IPS-18a (cell line): ENCODE measurements around the gene LILRB1.
"Not testable (repeated sequence)": the region's sequence is repeated elsewhere in the genome, so short reads cannot be mapped to it uniquely, and the experiment has no call there.

ENCODE experiments used
- H3K27ac ChIP-seq: one replicate; pipeline ENCODE4 v1.5.1; 2013; ENCODE audit warnings: low read length
- H3K27me3 ChIP-seq: one replicate; pipeline ENCODE4 v1.6.1; 2013; ENCODE audit warnings: mild to moderate bottlenecking, low read length; ENCODE audit not compliant: control insufficient read depth, insufficient read depth
- H3K36me3 ChIP-seq: one replicate; pipeline ENCODE4 v1.6.1; 2013; ENCODE audit warnings: low read depth, low read length; ENCODE audit not compliant: control insufficient read depth
- H3K4me1 ChIP-seq: one replicate; pipeline ENCODE4 v1.6.1; 2013; ENCODE audit warnings: low read depth, low read length; ENCODE audit not compliant: control insufficient read depth
- H3K4me3 ChIP-seq: one replicate; pipeline ENCODE4 v1.5.1; 2013; ENCODE audit warnings: low read length
- H3K9ac ChIP-seq: one replicate; pipeline ENCODE4 v1.6.1; 2013; ENCODE audit warnings: mild to moderate bottlenecking, low read length, moderate library complexity
- H3K9me3 ChIP-seq: one replicate; pipeline ENCODE4 v1.6.1; 2013; ENCODE audit warnings: low read depth, low read length; ENCODE audit not compliant: control insufficient read depth

The LILRB1 gene

DNA sequence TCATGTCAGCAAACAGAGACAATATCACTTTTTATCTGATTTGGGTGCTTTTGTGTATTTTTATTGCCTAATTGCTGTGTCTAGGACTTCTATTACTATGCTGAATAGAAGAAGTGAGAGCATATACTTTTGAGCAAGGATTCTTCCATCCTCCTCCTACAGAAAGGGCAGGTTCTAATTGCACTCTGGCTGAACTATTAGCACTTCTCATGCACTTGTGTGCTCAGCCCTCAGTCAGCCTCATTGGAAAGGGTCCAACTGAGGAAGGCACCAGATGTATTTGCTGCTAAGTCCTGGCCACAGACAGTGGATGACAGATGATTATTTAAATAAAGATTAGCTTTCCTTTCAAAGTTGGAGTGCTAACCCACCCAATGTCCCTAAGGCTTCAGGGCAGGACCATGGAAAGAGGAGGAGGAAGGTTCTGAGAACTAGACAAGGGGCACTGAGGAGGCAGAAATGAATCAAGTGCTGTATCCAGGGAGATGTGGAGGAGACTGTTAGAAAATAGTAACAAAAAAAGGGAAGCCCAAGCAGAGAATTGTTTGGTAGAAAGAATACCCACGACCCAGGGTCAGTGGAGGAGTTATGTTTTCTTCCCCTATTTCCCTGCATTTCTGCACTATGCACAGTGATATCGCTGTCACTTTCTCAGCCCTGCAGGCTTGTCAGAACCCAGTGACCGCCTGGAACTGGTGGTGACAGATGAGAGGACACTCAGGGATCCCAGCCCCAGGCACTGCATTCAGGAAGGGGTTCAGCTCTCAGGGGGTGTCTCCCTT lies 40.5 kb downstream of the LILRB1 start:
- Histone ChIP-seq H3K9ac (no peak overlapping the region), H3K9me3 (peaks cover 50% of the 10 kb centered on the region)

DNA sequence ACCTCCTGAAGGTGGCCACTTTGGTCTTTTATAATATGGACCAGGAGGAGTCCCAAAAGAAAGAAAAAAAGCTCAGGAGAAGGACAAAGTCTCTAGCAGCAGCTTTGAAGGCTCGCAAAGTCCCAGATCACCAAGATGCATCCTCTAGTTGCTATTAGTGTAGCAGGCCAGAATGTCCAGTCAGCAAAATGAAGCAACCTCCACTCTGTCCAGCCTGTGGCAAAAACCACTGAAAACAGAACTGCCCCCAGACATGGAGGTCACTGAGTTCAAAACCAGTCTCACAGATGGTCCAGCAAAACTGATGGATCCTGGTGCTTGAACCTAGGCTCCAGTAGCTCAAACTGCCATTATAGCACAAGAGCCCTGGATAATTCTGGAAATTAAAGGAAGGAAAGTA lies 42.9 kb downstream of the LILRB1 start:
- no peak overlapping the region for H3K27ac ChIP-seq
- no peak overlapping the region for H3K4me3 ChIP-seq
- no peaks in the 10 kb centered on the region for H3K4me1 ChIP-seq
- peaks cover 58% of the 10 kb centered on the region for H3K9me3 ChIP-seq
- no peak overlapping the region for H3K9ac ChIP-seq
- H3K27me3 ChIP-seq, result no peaks in the 10 kb centered on the region
- no peaks in the 10 kb centered on the region for H3K36me3 ChIP-seq

More for the DNA sequence above, 40.5 kb downstream of the LILRB1 start:
- no peak overlapping the region for H3K4me3 ChIP-seq
- no peaks in the 10 kb centered on the region for H3K36me3 ChIP-seq
- H3K27ac ChIP-seq, result no peak overlapping the region
- no peaks in the 10 kb centered on the region for H3K4me1 ChIP-seq
- no peaks in the 10 kb centered on the region for H3K27me3 ChIP-seq

DNA sequence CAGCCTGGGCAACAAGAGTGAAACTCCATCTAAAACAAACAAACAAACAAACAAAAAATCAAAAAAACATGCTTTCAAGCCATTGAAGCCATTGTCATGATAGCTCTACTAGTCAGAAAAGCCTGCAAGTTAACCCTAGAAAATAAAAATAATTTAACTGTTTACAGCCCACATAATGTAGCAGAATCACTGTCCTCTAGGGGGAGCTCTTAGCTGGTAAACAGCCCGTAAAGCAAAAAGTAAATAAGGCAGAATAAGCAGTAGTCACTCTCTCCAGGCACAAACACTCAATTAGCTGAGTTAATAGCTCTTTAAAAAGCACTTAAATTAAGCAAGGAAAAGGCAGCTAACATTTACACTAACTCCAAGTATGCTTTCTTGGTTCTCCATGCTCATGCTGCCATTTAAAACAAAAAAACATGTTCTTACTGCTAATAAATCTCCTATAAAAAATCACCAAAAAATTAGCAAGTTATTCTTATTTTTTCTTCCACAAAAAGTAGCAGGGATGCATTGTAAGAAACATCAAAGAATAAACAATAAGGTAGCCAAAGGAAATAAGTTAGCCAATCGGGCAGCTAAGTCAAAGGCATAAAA lies 43.8 kb downstream of the LILRB1 start:
- Histone ChIP-seq H3K9me3 (peaks cover 57% of the 10 kb centered on the region), H3K36me3 (no peaks in the 10 kb centered on the region), H3K27ac (no peak overlapping the region), H3K9ac (no peak overlapping the region), H3K4me1 (no peaks in the 10 kb centered on the region), H3K4me3 (no peak overlapping the region), H3K27me3 (no peaks in the 10 kb centered on the region)

DNA sequence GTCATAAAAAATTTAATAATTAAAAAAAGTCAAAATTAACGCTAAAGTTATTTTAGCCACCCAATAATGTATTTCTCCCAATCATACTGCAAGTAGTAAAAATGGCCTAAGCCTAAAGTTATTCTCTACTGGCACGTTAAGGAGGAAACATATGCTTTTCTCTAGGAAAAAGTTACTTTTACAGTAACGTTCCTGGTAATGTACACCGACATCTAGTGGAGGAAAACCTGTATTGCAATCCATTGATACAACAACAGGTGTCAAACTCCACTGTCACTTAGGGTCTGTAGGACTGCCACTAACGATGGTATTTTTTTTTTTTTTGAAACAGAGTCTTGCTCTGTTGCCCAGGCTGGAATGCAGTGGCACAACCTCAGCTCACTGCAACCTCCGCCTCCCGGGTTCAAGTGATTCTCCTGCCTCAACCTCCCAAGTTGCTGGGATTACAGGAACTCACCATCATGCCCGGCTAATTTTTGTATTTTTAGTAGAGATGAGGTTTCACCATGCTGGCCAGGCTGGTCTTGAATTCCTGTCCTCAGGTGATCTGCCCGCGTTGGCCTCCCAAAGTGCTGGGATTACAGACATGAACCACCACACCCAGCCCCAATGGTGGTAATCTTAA lies 46.0 kb downstream of the LILRB1 start:
- H3K9me3 ChIP-seq, result peaks cover 42% of the 10 kb centered on the region
- H3K9ac ChIP-seq, H3K27ac ChIP-seq, H3K27me3 ChIP-seq, H3K4me1 ChIP-seq, H3K4me3 ChIP-seq, H3K36me3 ChIP-seq: not testable (repeated sequence)

DNA sequence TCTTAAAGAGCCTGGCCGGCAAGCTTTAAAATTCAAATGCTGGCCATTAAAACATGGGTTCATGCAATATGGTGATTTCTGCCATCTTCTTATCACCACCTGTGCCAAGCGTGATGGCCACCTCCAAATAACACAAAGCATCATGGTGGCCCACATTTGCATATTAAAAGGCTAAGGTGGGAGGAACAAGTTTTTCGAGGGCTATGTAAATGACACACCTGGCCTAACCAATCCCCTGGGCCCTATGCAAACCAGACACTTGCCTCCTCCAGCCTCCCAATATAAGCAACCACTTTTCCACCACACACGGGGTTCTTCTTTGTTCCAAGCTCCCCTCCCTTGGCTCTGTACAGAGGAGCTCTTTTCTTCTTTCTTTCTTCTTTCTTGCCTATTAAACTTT lies 46.9 kb downstream of the LILRB1 start:
- H3K4me3 ChIP-seq, result no peak overlapping the region
- no peaks in the 10 kb centered on the region for H3K36me3 ChIP-seq
- H3K9ac ChIP-seq, result no peak overlapping the region
- peaks cover 36% of the 10 kb centered on the region for H3K9me3 ChIP-seq
- H3K27me3 ChIP-seq, result no peaks in the 10 kb centered on the region
- H3K27ac ChIP-seq, result no peak overlapping the region
- H3K4me1 ChIP-seq, result no peaks in the 10 kb centered on the region

DNA sequence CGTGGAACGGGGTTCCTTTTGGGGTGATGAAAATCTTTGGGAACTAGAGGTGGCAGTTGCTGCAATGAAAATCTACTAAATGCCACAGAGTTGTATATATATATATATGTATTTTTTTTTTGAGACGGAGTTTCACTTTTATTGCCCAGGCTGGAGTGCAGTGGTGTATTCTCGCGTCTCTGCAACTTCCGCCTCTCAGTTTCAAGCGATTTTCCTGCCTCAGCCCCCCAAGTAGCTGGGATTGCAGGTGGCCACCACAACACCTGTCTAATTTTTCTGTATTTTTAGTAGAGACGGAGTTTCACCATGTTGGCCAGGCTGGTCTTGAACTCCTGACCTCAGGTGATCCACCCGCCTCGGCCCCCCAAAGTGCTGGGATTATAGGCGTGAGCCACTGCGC lies 51.3 kb downstream of the LILRB1 start:
- H3K27ac ChIP-seq, H3K36me3 ChIP-seq, H3K27me3 ChIP-seq, H3K4me3 ChIP-seq, H3K9ac ChIP-seq, H3K4me1 ChIP-seq: not testable (repeated sequence)
- H3K9me3 ChIP-seq, result peaks cover 43% of the 10 kb centered on the region

DNA sequence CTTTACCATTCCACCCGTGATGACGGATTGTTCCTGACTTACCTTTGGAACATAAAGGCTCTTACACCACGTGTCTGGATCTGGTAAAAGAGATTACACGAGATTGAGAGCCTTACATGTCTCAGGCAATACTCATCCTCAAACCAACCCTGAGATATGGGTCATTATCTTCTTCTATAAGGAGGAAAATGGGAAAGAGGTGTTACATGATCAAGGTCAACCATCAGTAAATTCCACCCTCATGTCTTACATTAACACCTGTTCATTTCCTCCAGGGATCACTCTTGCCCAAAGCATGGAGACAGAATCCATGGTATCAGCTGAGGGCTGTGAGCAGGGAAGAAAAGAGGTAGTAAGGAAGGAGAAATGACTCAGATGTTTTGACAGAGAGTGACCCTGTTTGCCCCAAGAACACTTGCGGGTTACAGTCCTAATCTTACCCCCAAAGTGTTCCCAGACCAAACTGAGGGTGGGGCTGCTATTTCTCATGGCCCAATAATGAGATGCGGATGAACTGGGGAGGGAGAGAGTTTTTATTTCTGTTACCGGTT lies 52.1 kb downstream of the LILRB1 start:
- H3K36me3 ChIP-seq, result no peaks in the 10 kb centered on the region
- H3K4me1 ChIP-seq, result no peaks in the 10 kb centered on the region
- H3K4me3 ChIP-seq, result no peak overlapping the region
- peaks cover 37% of the 10 kb centered on the region for H3K9me3 ChIP-seq
- no peak overlapping the region for H3K9ac ChIP-seq
- H3K27me3 ChIP-seq, result no peaks in the 10 kb centered on the region
- H3K27ac ChIP-seq, result no peak overlapping the region

DNA sequence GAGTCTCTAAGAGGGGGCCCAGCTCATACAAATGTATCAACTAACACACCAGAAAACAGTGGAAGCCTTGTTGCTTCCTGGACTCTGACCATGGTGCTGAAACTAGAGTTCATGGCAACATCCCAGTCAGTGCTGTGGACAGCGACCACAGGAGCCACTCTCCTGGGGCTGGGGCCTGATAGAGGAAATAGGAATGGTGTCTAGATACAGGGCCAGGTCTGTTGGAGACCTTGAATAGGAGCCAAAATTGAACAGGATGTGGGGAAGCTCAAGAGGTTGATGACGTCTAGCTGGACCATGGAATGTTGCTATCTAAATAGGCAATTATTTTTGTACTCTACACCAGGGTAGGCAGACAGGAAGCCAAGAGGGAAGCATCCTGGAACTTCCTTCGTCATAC lies 54.2 kb downstream of the LILRB1 start:
- Histone ChIP-seq H3K27ac (no peak overlapping the region), H3K4me1 (no peaks in the 10 kb centered on the region), H3K9me3 (peaks cover 39% of the 10 kb centered on the region), H3K36me3 (no peaks in the 10 kb centered on the region), H3K4me3 (no peak overlapping the region), H3K27me3 (no peaks in the 10 kb centered on the region), H3K9ac (no peak overlapping the region)
